H9 (cell line): ENCODE data around the gene CLDN20. TPM values are rescaled to one million over a fixed set of nuclear protein-coding genes. Genes with fewer than 3 reads are reported as not detected.
A peak's percentile ranks its signal among the peaks of the same experiment; 100 is the strongest.

Experiments used
- DNase-seq: peaks from one replicate; pipeline ENCODE4 v3.0.0-alpha.2; 2017
- H2AFZ ChIP-seq: one replicate; pipeline ENCODE4 v1.6.1; 2013; ENCODE audit warnings: mild to moderate bottlenecking, low read length, control low read depth, moderate library complexity
- H2AK5ac ChIP-seq: 2 replicates; pipeline ENCODE4 v1.6.1; 2013; ENCODE audit warnings: low read length, control low read depth, mixed read lengths; ENCODE audit not compliant: insufficient read length
- H2BK120ac ChIP-seq: one replicate; pipeline ENCODE4 v1.6.1; 2013; ENCODE audit warnings: low read depth, mild to moderate bottlenecking, low read length, control low read depth, inconsistent platforms; ENCODE audit not compliant: poor library complexity, severe bottlenecking
- H2BK12ac ChIP-seq: 2 replicates; pipeline ENCODE4 v1.6.1; 2013; ENCODE audit warnings: low read length, control low read depth, mixed read lengths, low read depth; ENCODE audit not compliant: insufficient read length
- H2BK15ac ChIP-seq: 2 replicates; pipeline ENCODE4 v1.6.1; 2013; ENCODE audit warnings: low read depth, low read length, control low read depth
- H2BK20ac ChIP-seq: one replicate; pipeline ENCODE4 v1.6.1; 2013; ENCODE audit warnings: low read depth, mild to moderate bottlenecking, low read length, control low read depth, inconsistent platforms; ENCODE audit not compliant: poor library complexity, severe bottlenecking
- H2BK5ac ChIP-seq: 2 replicates; pipeline ENCODE4 v1.6.1; 2013; ENCODE audit warnings: low read length, control low read depth, mixed read lengths; ENCODE audit not compliant: insufficient read length
- H3K14ac ChIP-seq: 2 replicates; pipeline ENCODE4 v1.6.1; 2013; ENCODE audit warnings: low read length, control low read depth; ENCODE audit not compliant: insufficient read depth
- H3K18ac ChIP-seq: 2 replicates; pipeline ENCODE4 v1.6.1; 2013; ENCODE audit warnings: low read depth, mild to moderate bottlenecking, mixed read lengths, low read length, control low read depth; ENCODE audit not compliant: insufficient read length
- H3K23ac ChIP-seq: 2 replicates; pipeline ENCODE4 v1.6.1; 2013; ENCODE audit warnings: low read length, control low read depth, mixed read lengths, low read depth; ENCODE audit not compliant: insufficient read length
- H3K23me2 ChIP-seq: 2 replicates; pipeline ENCODE4 v1.6.1; 2013; ENCODE audit warnings: low read depth, mild to moderate bottlenecking, mixed read lengths, low read length, control low read depth; ENCODE audit not compliant: insufficient read length, poor library complexity, severe bottlenecking
- H3K27ac ChIP-seq: 2 replicates; pipeline ENCODE4 v1.5.1; 2013; ENCODE audit warnings: low read length, control low read depth, mixed read lengths, low read depth; ENCODE audit not compliant: insufficient read length
- H3K27me3 ChIP-seq: 2 replicates; pipeline ENCODE4 v1.6.1; 2013; ENCODE audit warnings: low read length, control low read depth, inconsistent platforms; ENCODE audit not compliant: insufficient read depth
- H3K4ac ChIP-seq: 2 replicates; pipeline ENCODE4 v1.6.1; 2013; ENCODE audit warnings: low read depth, mild to moderate bottlenecking, control low read depth, inconsistent platforms, low read length, moderate library complexity
- H3K4me1 ChIP-seq: 2 replicates; pipeline ENCODE4 v1.6.1; 2013; ENCODE audit warnings: low read length, control low read depth, inconsistent platforms; ENCODE audit not compliant: insufficient read depth
- H3K4me2 ChIP-seq: 2 replicates; pipeline ENCODE4 v1.6.1; 2013; ENCODE audit warnings: low read length, control low read depth, mixed read lengths; ENCODE audit not compliant: insufficient read length, insufficient read depth
- H3K56ac ChIP-seq: 2 replicates; pipeline ENCODE4 v1.6.1; 2013; ENCODE audit warnings: low read depth, mild to moderate bottlenecking, mixed read lengths, low read length, control low read depth; ENCODE audit not compliant: insufficient read length
- H3K79me1 ChIP-seq: 2 replicates; pipeline ENCODE4 v1.6.1; 2013; ENCODE audit warnings: low read depth, mild to moderate bottlenecking, moderate library complexity, low read length, control low read depth, inconsistent platforms; ENCODE audit not compliant: insufficient read depth, poor library complexity, severe bottlenecking
- H3K79me2 ChIP-seq: 2 replicates; pipeline ENCODE4 v1.6.1; 2013; ENCODE audit warnings: low read length, control low read depth, inconsistent platforms; ENCODE audit not compliant: insufficient read depth
- H3K9ac ChIP-seq: 2 replicates; pipeline ENCODE4 v1.6.1; 2013; ENCODE audit warnings: low read length, control low read depth, mixed read lengths; ENCODE audit not compliant: insufficient read length; ENCODE audit errors: extremely low read depth
- H3K9me3 ChIP-seq: one replicate; pipeline ENCODE4 v1.6.1; 2013; ENCODE audit warnings: low read depth, low read length, inconsistent platforms; ENCODE audit not compliant: control insufficient read depth
- H3T11ph ChIP-seq: one replicate; pipeline ENCODE4 v1.6.1; 2013; ENCODE audit warnings: mild to moderate bottlenecking, low read length, control low read depth, inconsistent platforms
- H4K20me1 ChIP-seq: one replicate; pipeline ENCODE4 v1.6.1; 2013; ENCODE audit not compliant: control insufficient read depth, insufficient read length, insufficient read depth
- H4K5ac ChIP-seq: 2 replicates; pipeline ENCODE4 v1.6.1; 2013; ENCODE audit warnings: low read depth, mild to moderate bottlenecking, mixed read lengths, low read length, control low read depth; ENCODE audit not compliant: insufficient read length
- H4K8ac ChIP-seq: replicated peaks from 2 replicates; pipeline ENCODE4 v1.6.1; 2013; ENCODE audit warnings: low read length, control low read depth, mixed read lengths, low read depth; ENCODE audit not compliant: insufficient read length
- H4K91ac ChIP-seq: 2 replicates; pipeline ENCODE4 v1.6.1; 2013; ENCODE audit warnings: low read depth, mild to moderate bottlenecking, moderate library complexity, mixed read lengths, low read length, control low read depth; ENCODE audit not compliant: insufficient read length
- H3K27ac Mint-ChIP-seq, 3 experiments: 2 replicates in 2 of 3; 3 replicates in 1 of 3; pipeline ENCODE4 v1.8.0; 2020 to 2021; ENCODE audit warnings: mixed read lengths in 3 of 3, mild to moderate bottlenecking in 1 of 3, moderate library complexity in 1 of 3
- H3K27me3 Mint-ChIP-seq: 2 replicates; pipeline ENCODE4 v1.8.0; 2021; ENCODE audit warnings: low read depth, mild to moderate bottlenecking, moderate library complexity, mixed read lengths
- H3K36me3 Mint-ChIP-seq, 3 experiments: 2 replicates in 2 of 3; 3 replicates in 1 of 3; pipeline ENCODE4 v1.8.0; 2020 to 2021; ENCODE audit warnings: low read depth in 3 of 3, mixed read lengths in 3 of 3; ENCODE audit not compliant: insufficient read depth in 1 of 3
- H3K4me1 Mint-ChIP-seq, 2 experiments: 2 replicates each; pipeline ENCODE4 v1.8.0; 2020; ENCODE audit warnings: mixed read lengths in 2 of 2
- H3K4me3 Mint-ChIP-seq, 2 experiments: 2 replicates in 1 of 2; 3 replicates in 1 of 2; pipeline ENCODE4 v1.8.0; 2020 to 2021; ENCODE audit warnings: mild to moderate bottlenecking in 2 of 2, mixed read lengths in 2 of 2, moderate library complexity in 1 of 2
- H3K9me3 Mint-ChIP-seq, 2 experiments: 2 replicates in 1 of 2; 3 replicates in 1 of 2; pipeline ENCODE4 v1.8.0; 2020; ENCODE audit warnings: mild to moderate bottlenecking in 2 of 2, mixed read lengths in 2 of 2, moderate library complexity in 1 of 2
- WGBS: extraction: QIAGEN DNeasy Blood & Tissue Kit; methylation state at CpG from one replicate; pipeline ENCODE4 v1.1.7; 2013; ENCODE audit warnings: missing lambda C conversion rate, low lambda C conversion rate, mixed read lengths; ENCODE audit not compliant: insufficient read length; ENCODE audit errors: extremely low coverage; 5-methylcytosine and 5-hydroxymethylcytosine counted together
- total RNA-seq: library from RNA; stranded (reverse); gene quantifications from 2 replicates; pipeline ENCODE4 v1.2.1, GENCODE V29; 2021
- TF ChIP-seq, protein P1 (sequence below): fragments of 200-600 bp; sonication (generic); conservative IDR thresholded peaks from 3 replicates; pipeline ENCODE4 v1.8.0; 2021; ENCODE audit warnings: antibody characterized with exemption, mild to moderate bottlenecking

The CLDN20 gene
- total RNA-seq, 1 experiment from 2014 or later: not detected

DNA sequence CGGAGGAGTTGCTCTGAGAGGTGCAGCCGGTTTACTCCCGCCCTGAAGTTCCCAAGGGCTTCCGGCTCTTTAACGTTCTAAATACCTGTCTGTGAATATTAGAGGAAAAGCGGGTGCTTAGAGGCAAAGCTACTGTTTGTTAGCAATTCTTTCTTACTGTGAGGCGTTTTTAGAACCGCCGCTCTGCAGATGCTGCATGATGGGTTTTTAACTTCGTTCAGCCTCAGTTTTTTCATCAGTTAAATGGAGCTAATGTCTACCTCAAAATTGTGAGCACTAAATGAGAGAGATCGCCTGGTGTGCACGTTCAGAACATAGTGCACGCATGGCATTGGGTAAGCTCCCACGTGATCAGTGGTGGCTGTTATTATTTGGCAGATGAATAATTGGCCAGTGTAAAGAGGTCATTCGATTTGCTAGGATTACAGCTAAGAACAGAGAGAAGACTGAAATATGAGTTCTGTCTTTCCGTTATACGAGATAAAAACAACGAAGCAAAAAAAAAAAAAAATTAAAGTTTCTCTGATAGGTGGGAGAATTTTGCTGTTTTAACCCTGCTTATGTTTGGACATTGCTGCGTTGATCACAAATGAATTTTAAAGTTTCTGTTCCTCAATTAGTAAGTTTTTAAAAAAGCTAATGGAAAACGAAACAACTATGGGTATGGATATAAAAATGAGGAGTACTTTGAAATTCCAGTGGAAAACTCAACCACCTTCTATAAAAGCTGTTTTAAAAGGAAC lies 51.1 kb downstream of the CLDN20 start:
- peaks cover 15% of the 10 kb centered on the region in 2 experiments for H3K4me1 Mint-ChIP-seq
- no peak overlapping the region for H2BK15ac ChIP-seq
- no peaks in the 10 kb centered on the region for H3K27me3 ChIP-seq
- H3K9me3 ChIP-seq: no peaks in the 10 kb centered on the region
- H4K91ac ChIP-seq: no peak overlapping the region
- H3K27me3 Mint-ChIP-seq: no peaks in the 10 kb centered on the region
- no peak overlapping the region for H2BK120ac ChIP-seq
- H3K79me1 ChIP-seq: no peaks in the 10 kb centered on the region
- DNase-seq: no peak
- no peaks in the 10 kb centered on the region for H3K79me2 ChIP-seq
- no peaks in the 10 kb centered on the region for H4K20me1 ChIP-seq
- H3K27ac ChIP-seq: peak overlapping the region; percentile 46
- H2BK12ac ChIP-seq: no peak overlapping the region
- H3K4me3 Mint-ChIP-seq: peak overlapping the region; percentile 97
- no peak overlapping the region for H3T11ph ChIP-seq
- H2AK5ac ChIP-seq: no peak overlapping the region
- H3K9ac ChIP-seq: peak overlapping the region; percentile 72
- peak overlapping the region; percentile 93 for H3K4me2 ChIP-seq
- H3K4ac ChIP-seq: no peak overlapping the region
- peaks cover 6 to 25% (median 22%) of the 10 kb centered on the region in 3 experiments for H3K36me3 Mint-ChIP-seq
- H3K4me1 ChIP-seq: no peaks in the 10 kb centered on the region; the same call in 1 of the 2 replicates
- TF ChIP-seq, protein P1, sequence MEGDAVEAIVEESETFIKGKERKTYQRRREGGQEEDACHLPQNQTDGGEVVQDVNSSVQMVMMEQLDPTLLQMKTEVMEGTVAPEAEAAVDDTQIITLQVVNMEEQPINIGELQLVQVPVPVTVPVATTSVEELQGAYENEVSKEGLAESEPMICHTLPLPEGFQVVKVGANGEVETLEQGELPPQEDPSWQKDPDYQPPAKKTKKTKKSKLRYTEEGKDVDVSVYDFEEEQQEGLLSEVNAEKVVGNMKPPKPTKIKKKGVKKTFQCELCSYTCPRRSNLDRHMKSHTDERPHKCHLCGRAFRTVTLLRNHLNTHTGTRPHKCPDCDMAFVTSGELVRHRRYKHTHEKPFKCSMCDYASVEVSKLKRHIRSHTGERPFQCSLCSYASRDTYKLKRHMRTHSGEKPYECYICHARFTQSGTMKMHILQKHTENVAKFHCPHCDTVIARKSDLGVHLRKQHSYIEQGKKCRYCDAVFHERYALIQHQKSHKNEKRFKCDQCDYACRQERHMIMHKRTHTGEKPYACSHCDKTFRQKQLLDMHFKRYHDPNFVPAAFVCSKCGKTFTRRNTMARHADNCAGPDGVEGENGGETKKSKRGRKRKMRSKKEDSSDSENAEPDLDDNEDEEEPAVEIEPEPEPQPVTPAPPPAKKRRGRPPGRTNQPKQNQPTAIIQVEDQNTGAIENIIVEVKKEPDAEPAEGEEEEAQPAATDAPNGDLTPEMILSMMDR: no peak
- no peak overlapping the region for H3K23ac ChIP-seq
- no peak overlapping the region for H4K8ac ChIP-seq
- H2BK20ac ChIP-seq: no peak overlapping the region
- no CpG with 5 or more reads among the region's 20 CpGs for WGBS
- H3K27ac Mint-ChIP-seq: peak overlapping the region; percentile 44 to 99 (median 92); a peak in 6 of 7 replicates
- H3K18ac ChIP-seq: peak overlapping the region; percentile 7
- no peak overlapping the region for H3K56ac ChIP-seq
- no peaks in the 10 kb centered on the region for H3K9me3 Mint-ChIP-seq
- peaks cover 2% of the 10 kb centered on the region for H3K23me2 ChIP-seq
- no peak overlapping the region for H4K5ac ChIP-seq
- H2BK5ac ChIP-seq: no peak overlapping the region
- peak overlapping the region; percentile 60 for H2AFZ ChIP-seq
- H3K14ac ChIP-seq: no peak overlapping the region
